ENCODE measurements around the gene RNU6-8.

RNU6-8 gene

DNA sequence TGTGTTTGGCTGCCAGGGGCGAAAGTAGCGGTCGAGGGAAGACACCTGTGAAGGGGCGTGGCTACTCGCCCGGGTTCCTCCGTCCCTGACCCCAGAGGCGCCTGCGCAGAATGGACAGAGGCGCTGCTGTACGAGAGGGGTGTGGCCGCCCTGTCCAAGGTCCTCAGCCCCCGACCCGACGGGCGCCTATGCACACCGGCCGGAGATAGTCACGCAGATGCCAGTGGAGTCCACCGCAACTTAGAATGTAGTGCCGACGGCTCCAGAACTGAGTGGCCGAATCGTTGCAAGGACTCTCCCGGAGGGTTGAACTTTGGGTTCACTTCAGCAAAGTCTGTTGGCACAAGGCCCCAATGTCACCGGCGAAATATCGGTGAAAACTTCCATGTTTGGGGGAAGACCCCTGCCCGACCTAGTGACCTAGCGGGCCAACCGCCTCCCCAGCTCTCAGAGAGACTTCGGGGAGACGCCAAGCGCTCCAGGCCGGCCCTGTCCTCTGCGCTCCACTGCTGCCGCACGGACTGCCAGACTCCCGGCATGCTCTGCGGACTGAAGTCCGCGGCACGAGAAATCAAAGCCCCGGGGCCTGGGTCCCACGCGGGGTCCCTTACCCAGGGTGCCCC, 1.8 kb downstream of the RNU6-8 start:
- Histone ChIP-seq H3K4me1 (peaks cover 16% of the 10 kb centered on the region), H3K9me3 (no peaks in the 10 kb centered on the region), H3K36me3 (replicated peaks) (no peaks in the 10 kb centered on the region), H3K27me3 (ENCODE audit: low read depth) (no peaks in the 10 kb centered on the region), H3K4me3 (peak overlapping the region; percentile 45)
- peak; percentile 76 to 94 for DNase-seq (ENCODE audit: low spot score in 2 of 2)
- in situ Hi-C loops (cut with MboI; ENCODE audit: low sequenced_read_pairs), result no loop called here

DNA sequence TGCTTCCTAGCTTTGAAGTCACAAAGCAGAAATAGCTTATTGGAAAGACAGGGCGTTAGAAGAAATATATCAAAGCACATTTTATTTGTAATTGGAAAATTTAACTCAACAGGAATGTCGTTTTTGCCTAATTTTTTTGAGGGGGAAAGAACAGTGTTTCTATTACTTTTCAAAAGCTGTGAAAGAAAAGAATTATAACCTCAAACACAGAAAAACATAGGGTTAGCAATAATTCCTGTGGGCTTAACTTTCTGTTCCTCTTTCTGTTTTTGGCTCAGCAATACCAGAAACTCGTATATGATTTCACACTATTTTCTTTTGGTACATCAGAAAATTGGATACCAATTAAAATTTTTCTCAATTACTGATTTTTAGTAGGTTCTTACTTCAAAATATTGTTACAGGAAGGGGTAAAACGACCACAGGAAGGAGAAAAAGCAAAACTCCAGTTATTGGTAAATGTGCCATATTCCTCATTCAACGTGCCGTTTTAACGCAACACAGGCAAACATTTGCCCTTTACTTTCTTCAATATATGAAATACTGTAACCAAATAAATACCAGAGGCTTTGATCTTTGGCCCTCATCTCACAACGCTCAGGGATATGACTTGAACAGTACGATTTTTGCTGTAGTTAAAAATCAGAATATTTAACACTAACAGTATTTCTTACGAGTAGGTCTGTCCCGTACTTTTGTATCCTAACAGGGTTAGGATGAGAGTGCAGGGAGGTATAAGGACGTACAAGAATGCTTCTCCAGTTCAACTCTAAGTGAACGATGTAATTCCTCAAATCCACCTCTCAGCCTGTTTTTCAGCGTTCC, 2.5 kb downstream of the RNU6-8 start:
- Histone ChIP-seq H3K4me3 (peak overlapping the region; percentile 45), H3K36me3 (replicated peaks) (no peaks in the 10 kb centered on the region), H3K4me1 (peaks cover 16% of the 10 kb centered on the region), H3K9me3 (no peaks in the 10 kb centered on the region), H3K27me3 (ENCODE audit: low read depth) (no peaks in the 10 kb centered on the region)
- no peak for DNase-seq (ENCODE audit: low spot score in 2 of 2)
- in situ Hi-C loops (cut with MboI; ENCODE audit: low sequenced_read_pairs), result no loop called here

DNA sequence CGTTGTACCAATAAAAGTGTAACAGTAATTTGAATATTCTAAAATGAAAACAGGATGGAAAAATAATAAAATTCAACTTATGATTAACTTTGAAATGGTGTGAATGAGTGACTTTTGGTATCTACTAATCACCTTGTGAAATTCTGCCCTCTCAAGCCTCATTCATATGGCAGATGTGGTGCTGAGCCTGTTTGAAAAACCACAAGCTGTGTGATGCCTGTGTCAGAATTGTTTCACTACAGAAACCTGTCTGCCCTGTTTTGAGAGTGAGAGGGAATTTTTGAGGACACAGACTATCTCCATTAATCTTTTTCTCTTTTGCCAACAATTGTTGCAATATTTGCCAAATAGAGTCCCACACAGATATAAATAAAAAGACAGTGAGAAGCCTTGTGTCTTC, 5.2 kb downstream of the RNU6-8 start:
- DNase-seq (ENCODE audit: low spot score in 2 of 2), result no peak
- Histone ChIP-seq H3K4me1 (peaks cover 9% of the 10 kb centered on the region), H3K27me3 (ENCODE audit: low read depth) (peaks cover 2% of the 10 kb centered on the region; the same call in 1 of the 2 replicates), H3K4me3 (no peak overlapping the region), H3K36me3 (replicated peaks) (no peaks in the 10 kb centered on the region), H3K9me3 (no peaks in the 10 kb centered on the region)
- in situ Hi-C loops (cut with MboI; ENCODE audit: low sequenced_read_pairs), result no loop called here

DNA sequence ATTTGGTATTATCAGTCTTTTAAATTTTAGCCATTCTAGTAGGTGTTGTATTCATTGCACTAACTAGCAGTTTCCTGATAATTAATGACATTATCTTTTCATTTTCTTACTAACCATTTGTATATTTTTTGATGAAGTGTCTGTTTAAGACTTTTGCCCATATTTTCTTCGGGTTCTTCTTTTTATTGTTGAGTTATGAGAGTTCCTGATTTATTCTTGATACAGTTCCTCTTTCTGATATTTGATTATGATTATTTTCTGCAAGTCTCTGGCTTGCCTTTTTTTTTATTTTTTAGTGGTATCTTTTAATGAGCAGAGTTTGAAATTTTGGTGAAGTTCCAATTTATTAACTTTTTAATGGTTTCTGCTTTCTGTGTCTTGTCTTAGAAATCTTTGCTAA, 7.4 kb downstream of the RNU6-8 start:
- Histone ChIP-seq H3K27me3 (ENCODE audit: low read depth) (peaks cover 2% of the 10 kb centered on the region; the same call in 1 of the 2 replicates), H3K9me3 (no peaks in the 10 kb centered on the region), H3K4me3 (no peak overlapping the region), H3K4me1 (no peaks in the 10 kb centered on the region), H3K36me3 (replicated peaks) (no peaks in the 10 kb centered on the region)
- no peak for DNase-seq (ENCODE audit: low spot score in 2 of 2)
- in situ Hi-C loops (cut with MboI; ENCODE audit: low sequenced_read_pairs), result no loop called here

DNA sequence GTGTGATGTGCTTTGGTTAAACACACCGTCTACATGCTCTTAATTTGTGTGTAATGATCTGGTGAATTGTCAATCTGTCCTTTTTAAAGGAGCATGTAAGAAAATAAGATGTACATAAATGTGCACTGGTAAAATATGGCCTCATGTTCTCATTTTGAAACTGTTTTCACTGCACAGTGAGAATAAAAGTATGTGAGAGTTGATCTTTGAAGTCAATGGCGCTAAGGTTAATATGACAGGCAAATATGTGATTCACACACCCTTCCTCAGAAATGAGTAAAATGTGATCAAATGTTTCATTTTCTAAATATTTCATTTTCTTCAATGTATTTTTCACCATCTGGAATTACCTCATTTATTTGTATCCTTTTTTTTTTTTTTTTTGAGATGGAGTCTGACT, 9.5 kb downstream of the RNU6-8 start:
- Histone ChIP-seq H3K4me3 (no peak overlapping the region), H3K9me3 (no peaks in the 10 kb centered on the region), H3K36me3 (replicated peaks) (no peaks in the 10 kb centered on the region), H3K4me1 (no peaks in the 10 kb centered on the region), H3K27me3 (ENCODE audit: low read depth) (peaks cover 2% of the 10 kb centered on the region; the same call in 1 of the 2 replicates)
- in situ Hi-C loops (cut with MboI; ENCODE audit: low sequenced_read_pairs), result no loop called here
- DNase-seq (ENCODE audit: low spot score in 2 of 2), result no peak

DNA sequence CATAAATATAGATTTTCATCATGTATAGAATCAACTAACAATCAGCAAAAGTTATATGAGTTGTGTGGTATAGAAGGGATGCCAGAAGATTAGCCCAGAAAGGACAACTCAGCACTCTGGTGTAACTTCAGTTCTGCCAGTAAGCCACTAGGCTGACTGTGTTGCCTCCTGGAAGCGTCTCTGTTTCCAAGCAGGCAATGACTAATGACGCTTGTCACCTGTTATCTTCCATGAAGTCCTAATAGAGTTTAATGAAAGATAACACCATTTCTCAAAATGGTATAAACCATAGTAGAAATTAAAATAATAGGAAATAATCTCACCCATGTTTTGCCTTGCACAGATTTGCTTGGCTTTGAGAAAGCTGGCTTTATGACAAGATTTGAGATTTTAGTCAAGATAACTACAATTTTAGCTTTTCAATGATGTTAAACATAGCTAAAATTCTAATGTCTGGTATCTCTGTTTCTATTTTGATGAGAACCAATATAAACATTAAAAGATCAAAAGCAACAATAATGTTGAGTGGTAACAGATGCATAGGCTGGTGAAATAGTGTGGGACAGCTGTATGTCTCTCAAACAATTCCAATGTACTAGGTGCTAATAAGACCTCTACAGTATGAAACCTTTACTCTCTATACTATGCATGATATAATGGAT, 10.2 kb downstream of the RNU6-8 start:
- H3K4me1 ChIP-seq, result no peaks in the 10 kb centered on the region
- in situ Hi-C loops (cut with MboI; ENCODE audit: low sequenced_read_pairs), result no loop called here
- no peaks in the 10 kb centered on the region for H3K9me3 ChIP-seq
- no peak overlapping the region for H3K4me3 ChIP-seq
- no peak for DNase-seq (ENCODE audit: low spot score in 2 of 2)
- H3K36me3 ChIP-seq (replicated peaks), result no peaks in the 10 kb centered on the region
- peaks cover 2% of the 10 kb centered on the region; the same call in 1 of the 2 replicates for H3K27me3 ChIP-seq (ENCODE audit: low read depth)

DNA sequence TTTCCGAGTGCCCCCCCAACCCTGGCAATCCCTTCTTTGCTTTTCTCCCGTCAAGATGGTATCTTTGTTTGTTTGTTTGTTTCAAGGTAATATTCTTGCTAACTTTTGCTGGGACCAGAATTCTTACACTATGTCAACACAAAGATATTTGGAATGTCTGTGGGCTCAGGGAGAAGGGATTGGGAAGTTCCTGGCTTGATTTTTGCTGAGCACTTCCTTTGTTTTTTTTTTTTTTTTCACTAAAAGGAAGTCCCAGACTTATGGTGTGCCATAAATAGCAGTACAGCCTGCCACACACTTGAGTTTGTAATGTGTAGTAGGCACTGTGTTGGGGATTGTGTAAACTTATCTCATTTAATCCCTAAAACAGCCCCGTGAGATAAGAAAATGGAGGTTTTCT, 12.4 kb downstream of the RNU6-8 start:
- H3K27me3 ChIP-seq (ENCODE audit: low read depth), result peaks cover 2% of the 10 kb centered on the region; the same call in 1 of the 2 replicates
- H3K4me1 ChIP-seq, result no peaks in the 10 kb centered on the region
- H3K36me3 ChIP-seq (replicated peaks), result no peaks in the 10 kb centered on the region
- H3K4me3 ChIP-seq, result no peak overlapping the region
- in situ Hi-C loops (cut with MboI; ENCODE audit: low sequenced_read_pairs), result no loop called here
- no peak for DNase-seq (ENCODE audit: low spot score in 2 of 2)
- no peaks in the 10 kb centered on the region for H3K9me3 ChIP-seq

DNA sequence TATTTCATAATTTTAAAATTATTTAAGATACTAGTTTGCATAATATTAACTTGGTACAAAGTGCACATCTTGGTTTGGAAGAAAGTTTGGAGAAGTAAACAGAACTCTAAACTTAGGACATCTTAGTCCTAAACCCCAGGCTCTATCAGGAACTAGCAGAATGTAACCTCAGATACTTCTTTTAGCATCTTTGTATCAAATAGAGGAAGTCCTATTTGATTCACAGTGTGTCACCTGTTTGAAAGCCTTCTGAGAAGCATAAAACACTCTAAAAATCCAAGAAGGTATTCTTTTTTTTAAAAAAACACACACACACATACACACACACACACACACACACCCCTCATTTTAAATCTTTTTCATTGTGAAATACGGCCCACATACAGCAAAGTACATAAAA, 13.3 kb downstream of the RNU6-8 start:
- H3K9me3 ChIP-seq, result 0 out of 2 replicates have a peak, but pooled peaks cover under 1% of the 10 kb centered on the region
- no peaks in the 10 kb centered on the region for H3K36me3 ChIP-seq (replicated peaks)
- H3K27me3 ChIP-seq (ENCODE audit: low read depth), result peaks cover 2% of the 10 kb centered on the region; the same call in 1 of the 2 replicates
- no peaks in the 10 kb centered on the region for H3K4me1 ChIP-seq
- no peak overlapping the region for H3K4me3 ChIP-seq
- in situ Hi-C loops (cut with MboI; ENCODE audit: low sequenced_read_pairs), result no loop called here
- no peak for DNase-seq (ENCODE audit: low spot score in 2 of 2)

DNA sequence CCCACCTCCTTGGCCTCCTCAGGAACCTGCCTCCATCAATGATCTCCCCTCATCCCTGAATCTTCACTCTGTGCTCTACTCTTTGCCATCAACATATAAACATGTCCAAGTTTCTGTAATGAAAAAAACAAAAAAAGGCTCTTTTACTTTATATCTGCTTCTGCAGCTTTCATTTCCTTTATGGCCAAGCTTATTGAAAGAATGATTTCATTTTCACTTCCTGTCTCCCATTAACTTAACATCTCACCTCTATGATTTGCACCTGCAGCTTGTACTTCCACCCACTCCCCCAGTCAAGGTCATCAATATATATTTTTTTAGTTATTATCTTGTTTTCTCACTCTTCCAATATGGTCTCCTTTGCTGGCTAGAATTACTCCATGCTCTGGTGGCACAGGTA, 16.8 kb downstream of the RNU6-8 start:
- DNase-seq (ENCODE audit: low spot score in 2 of 2), result no peak
- Histone ChIP-seq H3K36me3 (replicated peaks) (no peaks in the 10 kb centered on the region), H3K4me1 (no peaks in the 10 kb centered on the region), H3K9me3 (0 out of 2 replicates have a peak, but pooled peaks cover 2% of the 10 kb centered on the region), H3K4me3 (no peak overlapping the region), H3K27me3 (ENCODE audit: low read depth) (no peaks in the 10 kb centered on the region)
- in situ Hi-C loops (cut with MboI; ENCODE audit: low sequenced_read_pairs), result no loop called here

DNA sequence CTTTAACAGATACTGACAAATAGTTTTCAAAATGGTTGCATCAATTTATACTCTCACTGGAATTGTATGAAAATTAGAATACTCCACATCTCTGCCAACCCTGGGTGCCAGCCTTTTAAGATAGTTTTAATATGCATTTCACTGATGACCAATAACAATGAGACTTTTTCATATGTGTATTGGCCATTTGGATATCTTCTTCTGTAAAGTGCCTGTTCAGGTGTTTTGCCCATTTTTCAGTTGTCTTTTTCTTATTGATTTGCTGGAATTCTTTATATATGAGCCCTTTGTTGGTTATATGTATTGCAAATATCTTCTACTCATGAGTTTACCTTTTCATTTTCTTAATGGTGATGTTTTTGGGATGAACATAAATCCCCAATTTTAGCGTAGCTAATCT, 18.0 kb downstream of the RNU6-8 start:
- no peak for DNase-seq (ENCODE audit: low spot score in 2 of 2)
- in situ Hi-C loops (cut with MboI; ENCODE audit: low sequenced_read_pairs), result no loop called here

DNA sequence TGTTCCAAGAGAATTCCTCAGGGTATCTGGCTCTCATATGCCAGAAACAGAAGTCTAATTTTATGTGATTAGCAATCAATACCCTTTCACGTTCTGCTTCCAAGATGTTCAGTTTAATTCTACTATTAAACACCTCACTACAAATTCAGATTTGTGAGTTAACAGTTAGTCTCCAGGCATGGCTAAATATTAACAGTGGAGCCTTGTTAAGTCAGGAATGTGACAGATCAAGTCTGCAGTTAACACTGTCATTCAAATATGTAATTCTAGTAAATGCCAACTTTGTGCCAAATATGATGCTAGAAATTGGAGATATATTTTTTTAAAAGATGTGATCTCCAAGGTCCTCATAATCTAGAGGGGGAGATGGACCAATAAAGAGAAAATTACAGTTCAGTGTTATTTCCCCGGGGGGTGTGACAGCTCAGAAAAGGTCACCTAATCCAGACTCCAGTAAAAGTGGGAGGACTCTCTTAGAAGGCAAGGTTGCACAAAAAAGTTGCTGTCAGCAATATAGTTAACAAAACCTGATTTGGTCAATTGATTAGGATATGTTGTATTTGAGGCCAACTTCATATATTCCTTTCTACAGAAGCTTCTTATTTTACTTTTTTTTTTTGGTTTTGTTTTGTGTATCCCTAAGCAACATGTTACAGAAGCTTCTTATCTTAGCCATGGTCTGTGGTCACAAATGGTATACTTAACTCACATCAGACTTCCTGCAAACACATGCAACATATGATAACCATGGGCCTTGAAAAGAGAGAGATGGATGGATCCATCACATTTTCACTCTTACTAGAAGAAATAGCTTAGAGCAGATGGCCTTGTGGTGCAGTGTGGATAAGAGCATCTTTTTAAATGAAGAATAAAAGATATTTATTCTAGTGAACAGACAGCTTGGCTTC, 19.7 kb downstream of the RNU6-8 start:
- DNase-seq (ENCODE audit: low spot score in 2 of 2), result no peak
- no peak overlapping the region for H3K4me3 ChIP-seq
- in situ Hi-C loops (cut with MboI; ENCODE audit: low sequenced_read_pairs), result no loop called here
- H3K27me3 ChIP-seq (ENCODE audit: low read depth), result no peaks in the 10 kb centered on the region
- peaks cover 2% of the 10 kb centered on the region; the same call in 1 of the 2 replicates for H3K9me3 ChIP-seq
- H3K36me3 ChIP-seq (replicated peaks), result no peaks in the 10 kb centered on the region
- H3K4me1 ChIP-seq, result no peaks in the 10 kb centered on the region

More for the DNA sequence above, 18.0 kb downstream of the RNU6-8 start:
- H3K27me3 ChIP-seq (ENCODE audit: low read depth), result no peaks in the 10 kb centered on the region
- H3K4me3 ChIP-seq, result no peak overlapping the region
- H3K4me1 ChIP-seq, result no peaks in the 10 kb centered on the region
- H3K9me3 ChIP-seq, result 0 out of 2 replicates have a peak, but pooled peaks cover 2% of the 10 kb centered on the region
- H3K36me3 ChIP-seq (replicated peaks), result no peaks in the 10 kb centered on the region

DNA sequence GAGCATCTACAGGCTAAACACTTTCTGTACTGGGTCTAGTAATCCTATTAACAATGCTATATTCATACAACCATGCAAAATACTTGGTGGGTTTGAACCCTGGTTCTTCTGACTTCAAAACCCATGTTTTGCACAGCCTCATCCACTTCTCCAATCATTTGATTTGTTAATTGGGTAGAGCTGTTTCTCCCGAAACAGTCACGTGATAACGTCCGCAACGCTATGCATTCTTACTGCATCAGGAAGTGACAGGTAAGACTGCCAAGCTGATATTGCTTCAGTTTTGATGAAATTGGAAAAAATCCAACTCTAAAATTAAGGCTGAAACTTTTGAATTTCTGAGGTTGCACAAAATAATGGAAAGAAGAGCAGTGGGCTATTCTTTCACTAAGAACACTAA, 31.6 kb downstream of the RNU6-8 start:
- in situ Hi-C loops (cut with MboI; ENCODE audit: low sequenced_read_pairs), result no loop called here
- H3K27me3 ChIP-seq (ENCODE audit: low read depth), result no peaks in the 10 kb centered on the region
- no peaks in the 10 kb centered on the region for H3K4me1 ChIP-seq
- no peak overlapping the region for H3K4me3 ChIP-seq
- H3K9me3 ChIP-seq, result no peaks in the 10 kb centered on the region
- H3K36me3 ChIP-seq (replicated peaks), result no peaks in the 10 kb centered on the region
- DNase-seq (ENCODE audit: low spot score in 2 of 2), result no peak

DNA sequence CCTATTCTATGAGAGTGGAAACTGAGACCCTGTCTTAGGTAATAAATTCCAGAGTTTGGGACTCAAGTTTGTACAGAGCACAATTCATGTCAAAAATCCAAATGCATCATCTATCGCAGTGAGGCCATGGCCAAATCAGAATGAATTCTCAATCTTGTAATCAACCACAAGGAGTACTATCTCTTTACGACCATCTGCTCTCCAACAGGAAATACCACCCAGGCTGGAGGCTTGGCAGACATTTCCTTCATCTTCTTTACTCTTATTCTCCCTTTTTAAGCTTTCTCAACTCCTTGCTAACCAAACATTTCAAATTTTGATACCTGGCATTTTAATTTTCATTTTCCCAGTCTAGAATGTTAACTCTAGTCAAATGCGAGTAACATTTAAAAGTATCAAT, 33.9 kb downstream of the RNU6-8 start:
- H3K36me3 ChIP-seq (replicated peaks), result no peaks in the 10 kb centered on the region
- no peaks in the 10 kb centered on the region for H3K27me3 ChIP-seq (ENCODE audit: low read depth)
- H3K4me3 ChIP-seq, result no peak overlapping the region
- DNase-seq (ENCODE audit: low spot score in 2 of 2), result no peak
- H3K9me3 ChIP-seq, result no peaks in the 10 kb centered on the region
- no peaks in the 10 kb centered on the region for H3K4me1 ChIP-seq
- in situ Hi-C loops (cut with MboI; ENCODE audit: low sequenced_read_pairs), result no loop called here
